HG02642 (cell line): ENCODE measurements around the gene PARD3.
"Not testable (repeated sequence)": the region's sequence is repeated elsewhere in the genome, so short reads cannot be mapped to it uniquely, and the experiment has no call there.

ENCODE experiments used
- ATAC-seq: cut with Tn5 transposase; IDR thresholded peaks from one replicate; pipeline ENCODE4 v1.9.1; 2021; ENCODE audit warnings: mild to moderate bottlenecking; ENCODE audit not compliant: unreplicated experiment, poor library complexity

The PARD3 gene

DNA sequence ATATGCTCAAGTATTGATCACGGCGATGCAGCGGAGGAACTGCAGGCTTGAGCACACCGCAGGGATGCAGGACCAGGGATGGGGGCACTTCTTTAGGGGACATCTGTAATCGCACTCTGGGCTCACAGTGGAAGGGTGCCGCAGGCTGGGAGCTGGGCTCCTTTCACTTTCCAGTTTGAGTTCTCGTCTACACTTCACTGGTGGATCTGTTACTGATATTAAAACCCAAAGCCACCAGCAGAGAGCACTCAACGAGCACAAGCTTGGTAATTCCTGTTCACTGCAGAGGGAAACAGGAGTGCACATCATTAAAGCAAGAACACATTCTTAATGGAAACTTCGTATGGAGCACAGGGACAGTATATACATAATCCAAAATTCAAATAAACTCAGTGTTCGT, 91.3 kb downstream of the PARD3 start:
- peak; percentile 64 for ATAC-seq

- no peak for ATAC-seq
These were observed 92.7 kb downstream of the PARD3 start for GRCh38 chr10:34722404-34722803.

- no peak for ATAC-seq
These were observed 93.8 kb downstream of the PARD3 start for GRCh38 chr10:34721208-34721840.

DNA sequence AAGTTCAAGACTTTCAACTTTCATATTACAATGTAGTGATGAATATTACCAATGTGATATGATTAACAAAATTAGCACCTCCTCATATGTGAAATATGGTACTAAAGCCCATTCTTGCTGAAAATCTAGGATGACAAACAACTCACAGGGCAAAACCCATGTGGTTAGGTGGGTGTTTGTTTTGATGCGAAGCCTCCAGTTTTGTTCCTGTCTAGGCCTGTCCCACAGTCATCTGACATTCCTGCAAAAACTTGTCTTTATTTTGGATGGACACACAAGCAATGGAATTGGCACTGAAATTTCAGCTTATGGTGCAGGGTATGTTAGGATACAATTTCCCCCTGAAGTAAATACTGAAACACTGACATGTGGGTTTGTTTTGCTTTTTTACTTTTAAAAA, 95.3 kb downstream of the PARD3 start:
- ATAC-seq = no peak

- ATAC-seq = no peak
These were observed 95.8 kb downstream of the PARD3 start for GRCh38 chr10:34719328-34719727.

DNA sequence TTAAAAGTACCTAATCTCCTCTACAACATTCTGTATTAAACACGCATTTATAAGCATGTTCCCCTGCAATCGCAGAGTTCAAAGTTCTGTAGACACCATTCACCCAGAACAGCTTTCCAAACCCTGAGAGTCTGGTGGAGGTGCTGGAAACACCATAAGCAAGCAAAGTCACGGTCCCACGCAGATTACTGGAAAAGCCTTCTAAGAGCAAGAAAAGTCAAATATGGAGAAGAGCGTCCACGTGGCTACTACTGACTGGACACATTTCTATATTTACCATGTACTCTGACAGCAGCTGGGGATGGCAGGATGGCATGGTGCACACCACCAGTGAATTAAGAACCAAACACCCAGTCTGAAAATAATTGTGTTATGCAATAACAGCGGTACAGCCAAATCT, 97.7 kb downstream of the PARD3 start:
- no peak for ATAC-seq

- peak; percentile 57 for ATAC-seq
These were observed 98.1 kb downstream of the PARD3 start for GRCh38 chr10:34716958-34717357.

DNA sequence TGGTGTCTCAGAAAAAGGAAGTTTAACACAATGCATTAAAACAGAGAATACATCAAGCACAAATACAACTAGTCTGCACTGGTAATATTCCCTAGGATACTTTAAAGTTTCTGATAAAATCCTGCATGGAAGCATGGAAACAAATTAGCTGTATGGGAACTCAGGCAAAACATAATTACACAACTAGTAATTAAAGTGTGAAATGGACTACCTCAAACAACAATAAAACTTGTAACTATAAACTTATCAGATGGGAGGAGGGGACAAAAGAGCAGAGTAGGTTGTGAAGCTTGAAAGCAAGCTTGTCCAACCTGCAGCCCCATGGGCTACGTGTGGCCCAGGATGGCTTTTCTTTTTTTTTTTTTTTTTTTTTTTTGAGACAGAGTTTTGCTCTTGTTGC, 98.9 kb downstream of the PARD3 start:
- ATAC-seq = no peak

DNA sequence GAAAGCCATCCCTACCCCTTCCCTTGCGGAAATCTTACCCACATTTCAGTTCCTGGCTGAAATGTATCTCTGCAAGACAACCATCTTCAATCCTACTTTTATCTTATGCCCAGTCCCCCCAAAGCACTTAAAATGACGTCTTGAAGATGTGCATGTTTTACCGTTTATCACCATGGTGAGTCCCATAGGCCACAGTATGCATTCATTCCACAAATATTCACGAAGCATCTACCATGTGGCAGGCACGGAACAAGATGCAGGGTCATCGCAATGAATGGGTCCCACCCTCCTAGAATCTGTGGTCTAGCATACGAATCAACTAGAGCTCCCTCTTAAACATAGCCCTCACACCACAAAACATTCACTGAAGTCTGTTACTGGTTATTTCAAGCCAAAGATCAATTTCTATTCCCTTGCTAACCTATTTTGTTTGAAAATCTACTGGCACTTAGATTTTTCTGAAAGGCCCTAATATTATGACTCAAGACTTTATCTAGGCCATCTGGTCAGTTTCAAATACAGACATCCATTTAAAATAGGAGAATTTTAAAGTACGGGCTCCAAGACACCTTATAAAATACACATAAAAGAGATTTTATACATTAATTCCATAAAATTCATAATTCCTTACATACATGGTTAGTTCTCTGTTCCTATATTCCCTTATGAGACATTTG, 99.4 kb downstream of the PARD3 start:
- ATAC-seq = no peak

DNA sequence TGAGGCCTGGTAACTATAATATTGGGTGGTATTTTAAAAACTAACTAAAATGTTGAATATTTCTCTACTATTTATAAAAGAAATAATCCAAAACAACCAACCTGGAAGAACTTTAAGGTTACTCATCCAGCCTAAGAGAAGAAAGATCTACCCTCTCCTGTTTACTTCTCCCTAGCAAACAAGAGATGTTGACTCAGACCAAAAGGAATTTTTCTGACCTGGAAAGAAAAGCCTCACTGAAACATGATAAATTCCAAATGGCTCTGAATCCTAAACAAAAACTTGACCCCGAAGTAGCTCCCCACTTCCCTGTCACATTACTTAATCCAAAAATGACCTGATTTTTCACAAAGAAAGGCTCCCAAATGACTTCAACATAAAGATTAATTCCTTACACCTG, 101.2 kb downstream of the PARD3 start:
- no peak for ATAC-seq

GRCh38 chr10:34711500-34711899, 103.6 kb downstream of the PARD3 start:
- ATAC-seq = no peak

DNA sequence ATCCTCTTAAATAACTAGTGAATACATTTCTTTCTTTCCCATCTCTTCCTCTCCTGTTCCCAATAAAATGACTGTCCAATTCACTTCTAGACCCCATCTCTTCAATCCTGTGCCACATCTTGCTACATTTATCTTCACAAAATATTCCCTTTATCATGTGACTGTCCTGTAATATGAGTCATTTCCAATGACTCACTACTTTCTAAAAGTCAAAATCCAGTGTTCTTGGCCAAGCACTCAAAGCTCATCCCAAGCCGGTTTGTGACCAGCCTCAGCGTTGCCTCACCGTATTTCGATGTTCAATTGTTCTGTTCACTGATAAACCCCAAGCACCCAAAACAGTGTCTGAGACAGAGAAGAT, 104.7 kb downstream of the PARD3 start:
- ATAC-seq = no peak

- no peak for ATAC-seq
These were observed 105.3 kb downstream of the PARD3 start for GRCh38 chr10:34709637-34710390.

DNA sequence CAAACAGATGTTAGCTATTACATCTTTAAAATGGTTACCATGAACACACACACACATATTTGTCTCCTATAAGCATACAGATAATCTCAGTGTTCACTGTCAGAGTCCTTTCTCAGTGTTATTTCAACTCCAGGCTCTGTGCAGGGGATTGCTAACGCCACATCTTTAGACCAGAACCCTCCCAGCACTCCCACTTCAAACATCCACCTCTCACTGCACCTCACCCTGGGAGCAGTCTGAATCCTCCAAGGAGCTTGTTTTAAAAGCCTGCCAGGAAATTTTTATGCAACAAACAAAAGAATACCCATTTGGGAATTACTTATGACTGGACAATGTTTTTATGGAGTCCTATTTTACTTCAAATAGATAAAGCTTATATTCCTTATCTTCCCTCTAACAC, 107.4 kb downstream of the PARD3 start:
- no peak for ATAC-seq

DNA sequence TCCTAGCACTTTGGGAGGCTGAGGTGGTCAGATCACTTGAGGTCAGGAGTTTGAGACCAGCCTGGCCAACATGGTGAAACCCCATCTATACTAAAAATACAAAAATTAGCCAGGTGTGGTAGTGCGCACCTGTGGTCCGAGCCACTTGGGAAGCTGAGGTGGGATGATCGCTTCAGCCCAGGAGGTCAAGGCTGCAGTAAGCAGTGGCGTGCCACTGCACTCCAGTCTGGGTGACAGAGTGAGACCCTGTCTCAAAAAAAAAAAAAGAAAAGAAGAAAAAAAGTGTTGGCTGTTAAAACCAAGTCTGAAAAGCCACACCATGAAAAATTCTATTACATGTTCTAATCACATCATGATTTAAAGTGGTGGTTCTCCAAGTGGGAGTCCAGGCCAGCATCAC, 108.1 kb downstream of the PARD3 start:
- not testable (repeated sequence) for ATAC-seq

GRCh38 chr10:34706147-34706546, 108.9 kb downstream of the PARD3 start:
- no peak for ATAC-seq

DNA sequence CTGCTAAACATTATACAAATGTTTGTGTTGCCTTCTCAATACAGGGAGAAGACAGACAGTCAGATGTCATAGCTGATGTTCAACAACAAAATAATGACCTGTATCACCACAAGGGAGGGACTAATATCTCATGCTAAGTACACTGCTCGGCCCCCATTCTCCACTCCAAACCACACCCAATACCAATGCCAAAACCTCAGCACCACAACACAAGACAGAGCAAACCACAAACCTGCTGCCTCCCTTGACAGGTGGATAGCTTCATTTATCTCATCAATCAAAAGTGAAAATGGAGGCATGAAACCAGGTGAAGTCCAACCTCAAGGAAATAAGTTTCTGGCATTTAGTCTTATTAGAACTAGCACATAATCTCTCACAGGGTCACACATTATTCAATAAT, 109.5 kb downstream of the PARD3 start:
- ATAC-seq = no peak

DNA sequence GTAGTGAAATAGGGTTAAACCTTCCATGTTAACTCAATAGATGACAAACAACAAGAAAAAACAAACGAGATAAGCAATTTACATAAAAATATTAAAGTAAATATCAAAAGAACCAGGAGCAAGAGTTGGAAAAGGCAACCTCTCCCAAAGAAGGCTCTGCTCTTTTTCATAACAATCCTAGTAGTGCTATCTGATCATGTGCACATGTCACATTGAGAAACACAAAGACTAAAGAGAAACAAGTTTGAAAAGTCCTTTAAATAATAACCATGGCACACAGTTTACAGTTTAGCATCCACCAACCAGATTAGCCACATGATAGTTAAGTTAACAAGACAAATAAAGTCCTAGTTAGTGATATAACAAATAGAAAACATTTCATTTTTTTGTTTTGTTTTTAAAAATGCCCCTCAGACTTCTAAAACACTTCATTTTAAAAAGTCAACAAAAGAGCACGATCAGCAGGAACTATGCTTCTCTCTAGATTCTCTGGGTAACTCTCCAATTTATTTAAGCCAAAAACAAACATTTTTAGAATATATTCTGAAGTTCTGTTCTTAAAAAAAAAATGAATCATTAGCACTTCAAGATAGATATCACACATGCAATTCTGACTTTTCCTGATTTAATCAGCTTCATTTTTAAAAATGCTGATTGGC, 110.4 kb downstream of the PARD3 start:
- no peak for ATAC-seq

DNA sequence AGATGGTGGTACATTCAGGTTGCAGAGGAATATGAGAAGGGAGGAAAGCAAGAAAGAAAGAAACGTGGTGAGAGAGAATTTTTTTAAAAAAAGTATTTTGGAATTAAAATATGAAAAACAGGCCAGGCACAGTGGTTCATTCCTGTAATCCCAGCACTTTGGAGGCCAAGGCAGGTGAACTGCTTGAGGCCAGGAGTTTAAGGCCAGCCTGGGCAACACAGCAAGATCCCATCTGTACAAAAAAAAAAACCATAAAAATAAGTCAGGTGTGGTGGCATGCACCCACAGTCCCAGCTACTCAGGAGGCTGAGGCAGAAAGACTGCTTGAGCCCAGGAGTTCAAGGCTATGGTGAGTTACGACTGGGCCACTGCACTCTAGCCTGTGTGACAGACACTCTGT, 112.1 kb downstream of the PARD3 start:
- ATAC-seq = no peak

GRCh38 chr10:34702093-34702937, 112.8 kb downstream of the PARD3 start:
- no peak for ATAC-seq
